Measurements from ENCODE around the gene NEURL3. TPM values are rescaled to one million over a fixed set of nuclear protein-coding genes. Genes with fewer than 3 reads are reported as not detected.
"Not testable (repeated sequence)": the region's sequence is repeated elsewhere in the genome, so short reads cannot be mapped to it uniquely, and the experiment has no call there.

The NEURL3 gene
- total RNA-seq, 1 donor from 2014 or later, result not detected

DNA sequence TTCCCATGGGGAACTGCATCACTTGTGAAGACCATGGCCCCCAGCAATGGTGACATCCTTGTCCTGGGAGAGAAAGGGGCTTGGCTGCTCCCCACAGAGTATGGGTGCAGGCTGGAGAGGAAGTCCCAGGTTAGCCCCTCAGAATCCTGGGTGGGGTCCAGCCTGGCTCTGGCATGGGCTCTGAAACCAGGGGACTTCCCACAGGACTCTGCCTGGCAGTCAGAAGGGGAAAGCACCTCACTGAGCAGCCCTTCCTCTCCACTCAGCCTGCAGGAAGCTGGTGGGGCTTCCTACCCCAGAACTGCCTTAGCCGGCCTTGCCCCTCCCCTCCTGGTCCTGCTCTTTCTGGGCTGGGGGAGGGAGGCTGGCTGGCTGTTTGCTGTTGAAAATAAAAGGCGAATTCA, 3.7 kb downstream of the NEURL3 start:
- no peaks in the 10 kb centered on the region for H3K36me3 Mint-ChIP-seq (ENCODE audit: unreplicated experiment)

GRCh38 chr2:96500385-96501066, 4.6 kb downstream of the NEURL3 start:
- TF ChIP-seq, protein P1, sequence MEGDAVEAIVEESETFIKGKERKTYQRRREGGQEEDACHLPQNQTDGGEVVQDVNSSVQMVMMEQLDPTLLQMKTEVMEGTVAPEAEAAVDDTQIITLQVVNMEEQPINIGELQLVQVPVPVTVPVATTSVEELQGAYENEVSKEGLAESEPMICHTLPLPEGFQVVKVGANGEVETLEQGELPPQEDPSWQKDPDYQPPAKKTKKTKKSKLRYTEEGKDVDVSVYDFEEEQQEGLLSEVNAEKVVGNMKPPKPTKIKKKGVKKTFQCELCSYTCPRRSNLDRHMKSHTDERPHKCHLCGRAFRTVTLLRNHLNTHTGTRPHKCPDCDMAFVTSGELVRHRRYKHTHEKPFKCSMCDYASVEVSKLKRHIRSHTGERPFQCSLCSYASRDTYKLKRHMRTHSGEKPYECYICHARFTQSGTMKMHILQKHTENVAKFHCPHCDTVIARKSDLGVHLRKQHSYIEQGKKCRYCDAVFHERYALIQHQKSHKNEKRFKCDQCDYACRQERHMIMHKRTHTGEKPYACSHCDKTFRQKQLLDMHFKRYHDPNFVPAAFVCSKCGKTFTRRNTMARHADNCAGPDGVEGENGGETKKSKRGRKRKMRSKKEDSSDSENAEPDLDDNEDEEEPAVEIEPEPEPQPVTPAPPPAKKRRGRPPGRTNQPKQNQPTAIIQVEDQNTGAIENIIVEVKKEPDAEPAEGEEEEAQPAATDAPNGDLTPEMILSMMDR (IDR thresholded peaks at IDR 0.05), result no peak
- H3K9me3 Mint-ChIP-seq (ENCODE audit: unreplicated experiment), result peaks cover 6% of the 10 kb centered on the region
- H3K27ac Mint-ChIP-seq (ENCODE audit: unreplicated experiment), result no peak overlapping the region
- H3K4me3 Mint-ChIP-seq (ENCODE audit: unreplicated experiment), result no peak overlapping the region
- peak; percentile 83 for DNase-seq (ENCODE audit: extremely low spot score, unreplicated experiment)
- no peaks in the 10 kb centered on the region for H3K36me3 Mint-ChIP-seq (ENCODE audit: unreplicated experiment)
- peaks cover 26% of the 10 kb centered on the region for H3K27me3 Mint-ChIP-seq (ENCODE audit: unreplicated experiment)
- H3K4me1 Mint-ChIP-seq (ENCODE audit: unreplicated experiment), result peaks cover 5% of the 10 kb centered on the region

More for the DNA sequence above, 3.7 kb downstream of the NEURL3 start:
- no peaks in the 10 kb centered on the region for H3K9me3 Mint-ChIP-seq (ENCODE audit: unreplicated experiment)
- peaks cover 5% of the 10 kb centered on the region for H3K4me1 Mint-ChIP-seq (ENCODE audit: unreplicated experiment)
- H3K27me3 Mint-ChIP-seq (ENCODE audit: unreplicated experiment), result peaks cover 20% of the 10 kb centered on the region
- TF ChIP-seq, protein P1 (IDR thresholded peaks at IDR 0.05), result no peak
- peak; percentile 51 for DNase-seq (ENCODE audit: extremely low spot score, unreplicated experiment)
- no peak overlapping the region for H3K4me3 Mint-ChIP-seq (ENCODE audit: unreplicated experiment)
- no peak overlapping the region for H3K27ac Mint-ChIP-seq (ENCODE audit: unreplicated experiment)

GRCh38 chr2:96499061-96499960, 5.8 kb downstream of the NEURL3 start:
- no peak overlapping the region for H3K27ac Mint-ChIP-seq (ENCODE audit: unreplicated experiment)
- no peak overlapping the region for H3K4me3 Mint-ChIP-seq (ENCODE audit: unreplicated experiment)
- no peaks in the 10 kb centered on the region for H3K4me1 Mint-ChIP-seq (ENCODE audit: unreplicated experiment)
- DNase-seq (ENCODE audit: extremely low spot score, unreplicated experiment), result peak; percentile 69
- TF ChIP-seq, protein P1 (IDR thresholded peaks at IDR 0.05), result no peak
- H3K9me3 Mint-ChIP-seq (ENCODE audit: unreplicated experiment), result peaks cover 12% of the 10 kb centered on the region
- H3K27me3 Mint-ChIP-seq (ENCODE audit: unreplicated experiment), result peaks cover 30% of the 10 kb centered on the region
- H3K36me3 Mint-ChIP-seq (ENCODE audit: unreplicated experiment), result no peaks in the 10 kb centered on the region

DNA sequence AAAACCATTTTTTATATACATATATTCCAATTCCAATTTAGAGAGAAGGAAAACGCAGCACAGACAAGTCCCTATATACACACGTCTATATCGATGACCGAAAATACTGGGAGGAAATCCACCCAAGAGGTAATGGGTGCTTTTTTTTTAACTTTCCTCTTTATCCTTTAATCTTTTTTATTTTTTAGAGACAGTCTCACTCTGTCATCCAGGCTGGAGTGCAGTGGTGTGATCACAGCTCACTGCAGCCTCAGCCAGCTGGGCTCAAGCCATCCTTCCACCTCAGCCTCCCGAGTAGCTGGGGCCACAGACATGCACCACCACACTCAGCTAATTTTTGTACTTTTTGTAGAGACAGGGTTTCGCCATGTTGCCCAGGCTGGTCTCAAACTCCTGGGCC, 6.5 kb downstream of the NEURL3 start:
- not testable (repeated sequence) for H3K27ac Mint-ChIP-seq (ENCODE audit: unreplicated experiment); H3K36me3 Mint-ChIP-seq (ENCODE audit: unreplicated experiment); H3K4me3 Mint-ChIP-seq (ENCODE audit: unreplicated experiment); H3K4me1 Mint-ChIP-seq (ENCODE audit: unreplicated experiment)
- DNase-seq (ENCODE audit: extremely low spot score, unreplicated experiment), result peak; percentile 17
- H3K9me3 Mint-ChIP-seq (ENCODE audit: unreplicated experiment), result peaks cover 17% of the 10 kb centered on the region
- peaks cover 35% of the 10 kb centered on the region for H3K27me3 Mint-ChIP-seq (ENCODE audit: unreplicated experiment)

GRCh38 chr2:96498021-96498431, 7.1 kb downstream of the NEURL3 start:
- Mint-ChIP-seq H3K27ac (ENCODE audit: unreplicated experiment) (no peak overlapping the region), H3K36me3 (ENCODE audit: unreplicated experiment) (no peaks in the 10 kb centered on the region), H3K4me3 (ENCODE audit: unreplicated experiment) (no peak overlapping the region), H3K9me3 (ENCODE audit: unreplicated experiment) (peaks cover 17% of the 10 kb centered on the region), H3K4me1 (ENCODE audit: unreplicated experiment) (no peaks in the 10 kb centered on the region), H3K27me3 (ENCODE audit: unreplicated experiment) (peaks cover 39% of the 10 kb centered on the region)
- TF ChIP-seq, protein P1 (IDR thresholded peaks at IDR 0.05), result no peak
- no peak for DNase-seq (ENCODE audit: extremely low spot score, unreplicated experiment)
